Embryonic facial prominence (tissue), 1 donor: Measurements from ENCODE around the gene EPB41L3.
"Not testable (repeated sequence)": the region's sequence is repeated elsewhere in the genome, so short reads cannot be mapped to it uniquely, and the experiment has no call there.

ENCODE experiments used
- DNase-seq: peaks from one replicate; pipeline ENCODE4 v3.0.0-alpha.2; 2016; ENCODE audit errors: extremely low spot score

The EPB41L3 gene

GRCh38 chr18:5543773-5544389 is at the start of gene EPB41L3:
TSS of gene EPB41L3 (minus strand) at chr18:5543997. CDS start at chr18:5489183, 54,814 bp downstream.
- DNase-seq, result no peak

GRCh38 chr18:5588529-5588928 is 44.7 kb upstream of the EPB41L3 start:
- DNase-seq, result no peak

DNA sequence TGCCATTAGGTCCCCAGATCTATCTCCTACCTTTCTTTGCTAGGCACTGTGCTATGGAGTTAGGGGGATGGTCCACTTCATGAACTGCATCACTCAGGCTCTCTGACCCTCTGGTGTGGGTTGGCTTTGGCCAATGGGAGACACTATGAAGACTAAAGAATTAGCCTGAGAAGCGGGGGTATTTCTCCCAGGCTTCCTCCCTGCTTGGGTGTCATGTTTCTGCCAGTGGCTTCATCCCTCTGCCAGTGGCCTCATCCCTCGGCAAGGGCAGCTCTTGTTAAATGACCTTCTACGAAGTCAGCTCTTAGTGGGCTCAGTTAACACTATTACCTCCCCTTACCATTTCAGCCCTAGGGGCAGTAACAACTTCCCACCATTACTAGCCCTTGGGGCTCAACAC is 41.9 kb upstream of the EPB41L3 start:
- no peak for DNase-seq

GRCh38 chr18:5584746-5585417 is 41.1 kb upstream of the EPB41L3 start:
- DNase-seq, result no peak

DNA sequence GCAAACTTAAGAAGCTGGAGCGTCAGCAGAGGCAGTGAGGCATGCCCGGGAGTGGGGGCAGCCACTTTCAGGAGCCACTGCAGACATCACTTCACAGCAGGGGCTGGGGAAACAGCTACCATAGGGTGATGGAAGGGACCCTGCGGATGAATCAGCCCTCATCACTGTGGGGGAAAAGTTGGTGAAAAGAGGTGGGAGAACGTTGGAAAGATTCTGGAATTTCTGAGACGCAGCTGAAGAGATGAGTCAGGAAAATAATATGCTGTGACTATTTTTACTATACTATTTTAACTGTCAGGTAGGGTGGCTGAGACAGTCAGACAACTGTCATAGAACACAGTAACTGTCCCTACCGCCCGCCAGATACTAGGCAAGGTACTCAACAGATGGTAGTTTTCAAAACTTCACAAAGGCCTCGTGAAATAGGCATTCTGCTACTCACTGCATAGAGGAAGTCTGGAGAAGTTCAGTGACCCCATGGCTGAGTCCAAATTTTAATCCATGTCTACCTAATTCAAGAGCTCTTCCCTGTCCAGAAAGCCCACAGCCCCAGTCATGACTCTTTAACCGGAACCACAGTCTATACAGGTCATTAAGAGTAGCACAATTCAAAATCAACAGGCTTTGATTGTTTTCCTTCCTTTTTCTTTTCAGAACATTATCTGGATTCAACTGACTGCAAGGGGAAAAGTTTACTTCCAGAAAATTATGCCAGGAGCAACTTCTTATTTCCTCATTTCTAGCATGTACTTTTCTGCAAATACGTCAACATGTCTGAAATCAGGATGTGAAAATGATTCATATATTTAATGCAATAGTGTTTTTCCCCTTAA is 39.3 kb upstream of the EPB41L3 start:
- DNase-seq, result no peak

- DNase-seq, result no peak
These were observed 38.3 kb upstream of the EPB41L3 start for GRCh38 chr18:5582076-5582475.

DNA sequence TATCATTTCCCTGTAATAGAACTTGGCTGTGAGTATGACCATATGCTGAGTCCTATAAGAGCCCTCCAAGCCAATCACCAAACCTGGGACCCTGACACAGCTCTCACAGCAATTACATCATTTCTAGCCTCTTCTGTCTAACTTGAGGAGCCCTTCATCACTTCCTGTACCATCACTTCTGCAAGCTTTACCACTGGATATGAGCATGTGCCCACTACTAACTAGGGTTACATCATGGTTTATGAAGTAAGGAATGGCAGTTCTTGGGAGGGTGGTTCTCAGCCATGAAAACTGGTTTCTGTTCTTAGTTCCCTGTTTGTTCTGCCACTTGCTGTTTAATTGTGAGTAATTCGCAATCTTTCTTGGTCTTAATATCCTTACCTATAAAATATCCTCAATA is 31.0 kb upstream of the EPB41L3 start:
- no peak for DNase-seq

DNA sequence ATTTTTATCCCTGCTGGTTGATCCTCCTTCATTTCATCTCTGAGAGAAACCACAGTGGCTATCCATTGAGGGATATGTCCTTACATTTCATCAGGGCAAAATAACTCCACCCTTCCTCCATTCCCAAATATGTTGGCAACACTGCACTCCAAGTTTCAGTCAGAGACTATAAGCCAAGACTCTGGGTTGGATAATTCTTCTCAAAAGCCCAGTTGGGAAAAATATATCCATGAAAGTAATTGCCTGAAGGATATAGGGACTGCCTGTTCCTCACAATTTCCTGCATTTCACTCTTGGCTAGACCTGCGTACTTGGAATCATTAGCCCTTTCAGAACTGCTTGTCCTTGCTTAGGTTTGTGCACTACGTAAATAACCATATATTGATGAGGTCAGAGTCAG is 27.9 kb upstream of the EPB41L3 start:
- no peak for DNase-seq

- DNase-seq, result not testable (repeated sequence)
These were observed 26.8 kb upstream of the EPB41L3 start for GRCh38 chr18:5570613-5571012.

DNA sequence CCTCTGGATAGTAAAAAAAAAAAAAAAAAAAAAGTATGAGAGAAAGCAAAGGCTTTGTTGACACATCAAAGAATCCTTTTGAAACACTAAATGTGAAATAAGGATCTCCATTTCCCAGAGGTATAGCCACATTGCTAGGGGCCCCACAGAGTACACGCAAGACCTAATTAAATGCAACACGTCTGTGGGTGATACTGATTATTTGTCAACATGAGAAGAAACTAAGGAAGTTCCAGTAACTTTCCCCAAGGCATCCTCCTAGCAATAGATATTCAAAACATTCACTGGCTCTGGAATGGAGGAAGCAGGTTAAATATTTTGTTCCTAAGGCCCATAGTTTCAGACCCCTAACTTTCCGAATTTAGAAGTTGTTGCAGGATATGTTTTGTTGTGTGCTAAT is 24.6 kb upstream of the EPB41L3 start:
- DNase-seq, result no peak

DNA sequence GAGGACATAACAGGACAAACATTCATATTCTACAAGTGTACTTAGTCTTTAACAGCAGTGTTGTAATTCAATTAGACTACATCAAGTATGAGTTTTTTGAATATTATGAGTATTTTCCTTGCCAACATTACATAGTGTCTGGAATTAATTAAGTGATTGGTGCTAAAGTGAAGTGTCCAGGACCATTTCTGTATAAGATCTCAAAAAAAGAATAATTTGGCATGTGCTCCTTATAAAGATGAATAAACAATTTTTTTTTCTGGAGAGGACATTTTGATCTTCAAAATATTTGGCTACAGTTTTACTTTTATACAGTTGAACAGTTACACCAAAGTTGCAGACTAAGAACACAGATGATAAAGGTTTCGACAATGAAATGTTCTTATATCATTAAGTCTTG is 15.1 kb upstream of the EPB41L3 start:
- DNase-seq, result no peak

GRCh38 chr18:5556310-5556974 is 12.6 kb upstream of the EPB41L3 start:
- no peak for DNase-seq

DNA sequence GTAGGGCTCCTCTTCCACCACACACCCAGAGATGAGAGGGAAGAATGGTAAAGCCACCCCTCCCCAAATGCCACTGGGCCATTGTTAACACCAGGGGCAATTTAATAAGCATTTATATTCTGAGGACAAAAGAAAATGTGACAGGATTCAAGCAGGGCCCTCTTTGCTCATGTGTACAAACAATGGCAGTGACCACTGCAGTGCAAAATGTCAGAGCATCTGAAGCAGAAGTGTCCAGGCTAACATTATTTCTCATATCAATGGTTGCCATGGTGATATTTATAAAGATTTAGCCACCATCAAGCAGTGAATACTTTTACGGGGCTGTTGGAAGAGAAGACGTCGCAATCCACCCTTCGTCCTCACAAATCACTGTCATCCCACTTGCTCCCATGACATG is 10.8 kb upstream of the EPB41L3 start:
- no peak for DNase-seq

- peak; percentile 30 for DNase-seq
These were observed 2.9 kb upstream of the EPB41L3 start for GRCh38 chr18:5546660-5547059.

DNA sequence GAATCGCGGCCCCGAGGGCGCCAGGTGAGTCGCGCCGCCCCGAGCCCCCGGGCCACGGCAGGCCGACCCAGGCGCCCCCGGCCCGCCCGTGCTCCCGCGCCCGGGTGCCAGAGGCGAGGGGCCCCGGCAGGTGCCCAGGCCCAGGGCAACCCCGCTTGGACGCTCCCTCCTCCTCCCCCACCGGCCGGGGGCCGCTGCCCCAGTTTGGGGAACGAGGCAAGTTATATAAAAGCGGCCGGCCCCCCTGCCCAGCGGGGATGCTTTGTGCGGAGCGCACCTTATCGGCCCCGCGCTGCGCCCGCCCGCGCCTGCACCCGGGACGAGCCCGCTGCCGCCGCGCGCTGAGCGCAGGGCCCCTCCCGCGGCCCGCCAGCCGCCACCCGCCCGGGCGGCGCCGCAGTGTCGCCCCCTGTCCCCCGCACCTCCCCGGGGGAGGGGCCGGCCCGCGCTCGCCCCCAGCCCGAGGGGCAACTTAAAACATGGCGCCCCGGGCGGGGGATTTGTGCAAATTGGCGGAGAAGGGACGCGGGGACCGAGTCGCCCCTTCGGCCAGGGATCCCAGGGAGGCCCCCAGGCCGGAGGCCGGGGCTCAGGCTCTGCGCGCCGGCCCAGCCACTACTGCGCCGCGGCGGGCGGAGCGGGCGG is 639 bp downstream of the EPB41L3 start:
- DNase-seq, result no peak

GRCh38 chr18:5542515-5543035 is 1.2 kb downstream of the EPB41L3 start:
- DNase-seq, result no peak

- DNase-seq, result no peak
These were observed 2.2 kb downstream of the EPB41L3 start for GRCh38 chr18:5541644-5542043.

- DNase-seq, result no peak
These were observed 4.4 kb downstream of the EPB41L3 start for GRCh38 chr18:5539391-5539790.

- no peak for DNase-seq
These were observed 5.3 kb downstream of the EPB41L3 start for GRCh38 chr18:5538544-5538943.

GRCh38 chr18:5537860-5538259 is 5.9 kb downstream of the EPB41L3 start:
- DNase-seq, result no peak

DNA sequence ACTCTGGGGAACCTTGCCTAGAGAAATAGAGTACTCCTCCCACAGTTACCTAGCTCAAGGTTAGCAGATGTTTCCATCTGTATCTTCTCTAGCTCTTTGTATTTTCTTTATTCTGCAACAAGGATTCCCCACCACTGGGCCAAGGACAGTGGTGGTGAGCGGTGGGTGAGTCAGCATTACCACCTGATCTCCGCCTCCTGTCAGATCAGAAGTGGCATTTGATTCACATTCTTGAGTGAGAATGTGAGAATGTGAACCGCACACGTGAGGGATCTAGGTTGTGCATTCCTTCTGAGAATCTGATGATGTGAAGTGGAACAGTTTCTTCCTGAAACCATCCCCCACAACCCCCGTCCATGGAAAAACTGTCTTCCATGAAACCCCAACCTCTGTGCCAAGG is 9.0 kb downstream of the EPB41L3 start:
- DNase-seq, result no peak

- DNase-seq, result no peak
These were observed 11.7 kb downstream of the EPB41L3 start for GRCh38 chr18:5532066-5532465.
